H1 (cell line): ENCODE measurements around the gene CSNK1G2. TPM values are rescaled to one million over a fixed set of nuclear protein-coding genes. Genes with fewer than 3 reads are reported as not detected.

ENCODE experiments used
- CTCF ChIA-PET: fragments of 300-600 bp; sonication (Branson Sonifier 250); formaldehyde crosslinking; loops from one replicate; lab custom pipeline; 2021; ENCODE audit not compliant: partially characterized antibody; lab: Charles Lee
- POLR2A ChIA-PET: fragments of 300-600 bp; sonication (Branson Sonifier 250); formaldehyde crosslinking; loops from one replicate; lab custom pipeline; 2021; ENCODE audit warnings: inconsistent platforms; ENCODE audit not compliant: partially characterized antibody; lab: Charles Lee
- DNase-seq, 2 experiments: peaks; one replicate each; pipeline versions ENCODE4 v3.0.0 to v3.0.0-alpha.2; 2010 to 2022; ENCODE audit warnings: low spot score in 2 of 2, low read depth in 1 of 2, mixed read lengths in 1 of 2
- FAIRE-seq: peaks from 2 replicates; lab custom pipeline; 2011; peaks lifted over from hg19 to GRCh38; lab: Jason Lieb, UNC
- H2AFZ ChIP-seq: 2 replicates; pipeline ENCODE4 v1.8.1; 2012; ENCODE audit warnings: low read length, inconsistent platforms
- H2AK5ac ChIP-seq: 2 replicates; pipeline ENCODE4 v1.6.1; 2013; ENCODE audit warnings: low read depth, low read length
- H2BK120ac ChIP-seq: replicated peaks from 2 replicates; pipeline ENCODE3; 2013; ENCODE audit warnings: low read depth, low read length, inconsistent platforms
- H2BK12ac ChIP-seq: 2 replicates; pipeline ENCODE4 v1.6.1; 2013; ENCODE audit warnings: low read depth, low read length
- H2BK15ac ChIP-seq: 2 replicates; pipeline ENCODE4 v1.6.1; 2013; ENCODE audit warnings: low read length
- H2BK20ac ChIP-seq: 2 replicates; pipeline ENCODE4 v1.6.1; 2013; ENCODE audit warnings: low read length
- H2BK5ac ChIP-seq: 2 replicates; pipeline ENCODE4 v1.6.1; 2013; ENCODE audit warnings: low read depth, low read length
- H3K14ac ChIP-seq: 2 replicates; pipeline ENCODE4 v1.6.1; 2013; ENCODE audit warnings: inconsistent platforms; ENCODE audit not compliant: insufficient read length
- H3K18ac ChIP-seq: 2 replicates; pipeline ENCODE4 v1.6.1; 2013; ENCODE audit warnings: low read length; ENCODE audit errors: extremely low read depth
- H3K23ac ChIP-seq: 2 replicates; pipeline ENCODE4 v1.6.1; 2013; ENCODE audit warnings: inconsistent platforms; ENCODE audit not compliant: insufficient read length
- H3K23me2 ChIP-seq: 2 replicates; pipeline ENCODE4 v1.6.1; 2013; ENCODE audit warnings: low read depth, low read length
- H3K27ac ChIP-seq: 2 replicates; pipeline ENCODE4 v1.6.1; 2011; ENCODE audit warnings: low read depth, low read length, inconsistent platforms
- H3K27me3 ChIP-seq, 4 experiments: replicated peaks in 1 of 4; 1 replicate in 1 of 4; 2 replicates in 3 of 4; pipeline versions ENCODE4 v1.6.1 to v1.8.1; 2011 to 2013; ENCODE audit warnings: low read length in 3 of 4, mild to moderate bottlenecking in 3 of 4, inconsistent platforms in 2 of 4, mixed read lengths in 2 of 4, moderate library complexity in 1 of 4; ENCODE audit not compliant: control insufficient read depth in 3 of 4, insufficient read depth in 3 of 4; ENCODE audit errors: extremely low read depth in 1 of 4
- H3K36me3 ChIP-seq, 4 experiments: 2 replicates each; pipeline versions ENCODE4 v1.6.1 to v1.8.1; 2011 to 2013; ENCODE audit warnings: mild to moderate bottlenecking in 4 of 4, low read length in 3 of 4, moderate library complexity in 2 of 4, control low read depth in 1 of 4, inconsistent platforms in 1 of 4; ENCODE audit not compliant: insufficient read depth in 4 of 4, control insufficient read depth in 2 of 4
- H3K4ac ChIP-seq: replicated peaks from 2 replicates; pipeline ENCODE3; 2013; ENCODE audit warnings: low read length, low read depth, mixed read lengths, inconsistent platforms; ENCODE audit not compliant: insufficient read length
- H3K4me1 ChIP-seq, 4 experiments: replicated peaks in 1 of 4; 1 replicate in 1 of 4; 2 replicates in 3 of 4; pipeline versions ENCODE4 v1.6.1 to v1.8.1; 2011 to 2013; ENCODE audit warnings: low read length in 3 of 4, inconsistent platforms in 2 of 4, mixed read lengths in 1 of 4; ENCODE audit not compliant: insufficient read depth in 4 of 4, control insufficient read depth in 3 of 4
- H3K4me2 ChIP-seq, 2 experiments: 2 replicates each; pipeline versions ENCODE4 v1.6.1 to v1.8.1; 2011 to 2013; ENCODE audit warnings: low read depth in 2 of 2, low read length in 2 of 2, control low read depth in 1 of 2, inconsistent platforms in 1 of 2, mild to moderate bottlenecking in 1 of 2; ENCODE audit not compliant: insufficient read depth in 1 of 2
- H3K4me3 ChIP-seq, 4 experiments: fragments of 200-600, 300-600 bp in 1 of 4; sonication (generic), shearing (Covaris generic), sonication (Bioruptor Twin) in 1 of 4; 2 replicates each; pipeline versions ENCODE4 v1.5.1 to v1.8.1; 2011 to 2016; ENCODE audit warnings: low read length in 4 of 4, low read depth in 3 of 4, control low read depth in 2 of 4, inconsistent platforms in 2 of 4, mild to moderate bottlenecking in 2 of 4, mixed read lengths in 1 of 4, moderate library complexity in 1 of 4; ENCODE audit not compliant: insufficient read depth in 2 of 4; ENCODE audit errors: extremely low read depth in 1 of 4
- H3K56ac ChIP-seq: replicated peaks from 2 replicates; pipeline ENCODE3; 2013; ENCODE audit warnings: low read depth, mild to moderate bottlenecking, mixed read lengths, low read length, inconsistent platforms; ENCODE audit not compliant: insufficient read length
- H3K79me1 ChIP-seq: 2 replicates; pipeline ENCODE4 v1.6.1; 2013; ENCODE audit warnings: low read depth, low read length, control low read depth
- H3K79me2 ChIP-seq, 2 experiments: 2 replicates each; pipeline versions ENCODE4 v1.6.1 to v1.8.1; 2012 to 2013; ENCODE audit warnings: low read length in 2 of 2, mild to moderate bottlenecking in 2 of 2, inconsistent platforms in 1 of 2; ENCODE audit not compliant: insufficient read depth in 2 of 2, control insufficient read depth in 1 of 2
- H3K9ac ChIP-seq, 4 experiments: replicated peaks in 1 of 4; 1 replicate in 1 of 4; 2 replicates in 3 of 4; pipeline versions ENCODE4 v1.6.1 to v1.8.1; 2011 to 2013; ENCODE audit warnings: low read depth in 3 of 4, low read length in 3 of 4, control low read depth in 2 of 4, mild to moderate bottlenecking in 2 of 4, moderate library complexity in 2 of 4, inconsistent platforms in 1 of 4; ENCODE audit errors: extremely low read depth in 1 of 4
- H3K9me3 ChIP-seq, 2 experiments: 2 replicates each; pipeline versions ENCODE4 v1.6.1 to v1.8.1; 2012 to 2013; ENCODE audit warnings: mild to moderate bottlenecking in 2 of 2, moderate library complexity in 2 of 2, control low read depth in 1 of 2, inconsistent platforms in 1 of 2, low read depth in 1 of 2, low read length in 1 of 2, mixed read lengths in 1 of 2; ENCODE audit not compliant: insufficient read depth in 2 of 2
- H4K20me1 ChIP-seq, 2 experiments: replicated peaks in 1 of 2; 2 replicates each; pipeline versions ENCODE3 to v1.8.1; 2011 to 2013; ENCODE audit warnings: inconsistent platforms in 2 of 2, low read length in 2 of 2, mild to moderate bottlenecking in 1 of 2; ENCODE audit not compliant: insufficient read depth in 2 of 2, control insufficient read depth in 1 of 2
- H4K5ac ChIP-seq: 2 replicates; pipeline ENCODE4 v1.6.1; 2013; ENCODE audit warnings: low read length, low read depth, mixed read lengths, inconsistent platforms; ENCODE audit not compliant: insufficient read length
- H4K8ac ChIP-seq: 2 replicates; pipeline ENCODE4 v1.8.0; 2013; ENCODE audit warnings: mild to moderate bottlenecking, moderate library complexity, low read length, inconsistent platforms; ENCODE audit not compliant: insufficient read depth; ENCODE audit errors: extremely low read depth
- H4K91ac ChIP-seq: replicated peaks from 2 replicates; pipeline ENCODE3; 2013; ENCODE audit warnings: low read length, mixed read lengths, inconsistent platforms; ENCODE audit not compliant: insufficient read length
- CBX5 ChIP-seq: fragments of 300-800, 300-1000 bp; sonication (generic); IDR thresholded peaks from 2 replicates; pipeline ENCODE4 v1.7.1; 2016; ENCODE audit warnings: antibody characterized with exemption, low read length, low read depth
- CEBPB ChIP-seq: IDR thresholded peaks from 2 replicates; pipeline ENCODE4 v1.6.1; 2012; ENCODE audit warnings: low read depth, low read length
- CREB1 ChIP-seq: IDR thresholded peaks from 2 replicates; pipeline ENCODE4 v1.6.1; 2012; ENCODE audit warnings: inconsistent platforms
- EZH2 ChIP-seq: fragments of 200-600 bp; sonication (generic); IDR thresholded peaks from 2 replicates; pipeline ENCODE4 v1.7.1; 2012; ENCODE audit warnings: low read depth, mild to moderate bottlenecking, moderate library complexity, low read length, inconsistent platforms; ENCODE audit not compliant: severe bottlenecking
- JUND ChIP-seq: IDR thresholded peaks from 2 replicates; pipeline ENCODE4 v1.6.1; 2011; ENCODE audit warnings: mild to moderate bottlenecking, improper control_type of control experiment, low read length
- KDM1A ChIP-seq: fragments of 200-600, 300-600 bp; sonication (generic); IDR thresholded peaks from 2 replicates; pipeline ENCODE4 v1.7.1; 2016; ENCODE audit warnings: mild to moderate bottlenecking, low read length, borderline replicate concordance
- NRF1 ChIP-seq: IDR thresholded peaks from 2 replicates; pipeline ENCODE4 v1.6.1; 2011; ENCODE audit warnings: mild to moderate bottlenecking, low read depth, low read length, improper control_type of control experiment
- RBBP5 ChIP-seq: IDR thresholded peaks from 2 replicates; pipeline ENCODE4 v1.7.1; 2012; ENCODE audit warnings: low read depth, mild to moderate bottlenecking, inconsistent platforms, low read length, moderate library complexity, borderline replicate concordance
- SP4 ChIP-seq: IDR thresholded peaks from 2 replicates; pipeline ENCODE4 v1.6.1; 2012; ENCODE audit warnings: low read length, inconsistent platforms
- TAF7 ChIP-seq: optimal IDR thresholded peaks from 2 replicates; pipeline ENCODE3; 2011; ENCODE audit warnings: low read depth, mild to moderate bottlenecking, inconsistent platforms, low read length, moderate library complexity, borderline replicate concordance
- ZNF274 ChIP-seq: IDR thresholded peaks from 2 replicates; pipeline ENCODE4 v1.7.0; 2012; ENCODE audit warnings: low read length, borderline replicate concordance; ENCODE audit errors: extremely low read depth
- WGBS, 2 experiments: shearing (Covaris generic) in 1 of 2; methylation state at CpG; one replicate each; pipeline versions ENCODE4 v1.1.6 to v1.1.7; 2013 to 2015; ENCODE audit warnings: low lambda C conversion rate in 2 of 2, mixed read lengths in 2 of 2, inconsistent platforms in 1 of 2, low coverage in 1 of 2, missing lambda C conversion rate in 1 of 2; ENCODE audit not compliant: insufficient replicate concordance in 2 of 2, insufficient coverage in 1 of 2, insufficient read length in 1 of 2; ENCODE audit errors: extremely low coverage in 1 of 2, missing lambda C conversion rate in 1 of 2; 5-methylcytosine and 5-hydroxymethylcytosine counted together
- polyA plus RNA-seq, 7 experiments: library from polyadenylated mRNA; depleted of rRNA in 3 of 7; stranded (reverse) in 5 of 7; unstranded in 2 of 7; fragments of >200 nt in 5 of 7; fragments of 200-250 nt in 2 of 7; gene quantifications; 1 replicate in 5 of 7; 2 replicates in 1 of 7; 4 replicates in 1 of 7; pipeline versions ENCODE4 v1.2.1 to v1.2.3, GENCODE V29; 2011 to 2013; ENCODE audit warnings: missing spikeins in 2 of 7, mixed read lengths in 2 of 7
- total RNA-seq: library from RNA; stranded (reverse); fragmentation: NEBNext Ultra II Directional; extraction: Animal tissue kit (Norgen Biotek cat#: 25700); gene quantifications from 2 replicates; pipeline ENCODE4 v1.2.1, GENCODE V29; 2021

CSNK1G2 gene
- total and polyA plus RNA-seq, 2 of the 8 experiments (the other 6 are each of a cell fraction or from before 2014, with no cell fraction given): 99.5 to 130 TPM

- Histone ChIP-seq H2BK5ac (no peak overlapping the region), H3K4me2 (no peak overlapping the region), H3K23me2 (no peaks in the 10 kb centered on the region), H2BK15ac (no peak overlapping the region), H2BK120ac (no peak overlapping the region), H3K9ac (no peak overlapping the region), H2BK20ac (no peak overlapping the region), H3K27ac (no peak overlapping the region), H3K4me3 (no peak overlapping the region), H3K18ac (no peak overlapping the region), H3K4me1 (no peaks in the 10 kb centered on the region), H2BK12ac (no peak overlapping the region), H4K91ac (no peak overlapping the region), H4K8ac (peak overlapping the region; percentile 85; the same call in 1 of the 2 replicates), H3K4ac (no peak overlapping the region), H3K23ac (no peak overlapping the region), H3K9me3 (no peaks in the 10 kb centered on the region), H4K20me1 (peaks cover 19 to 22% of the 10 kb centered on the region in 2 experiments), H3K36me3 (peaks cover 3 to 41% (median 5%) of the 10 kb centered on the region in 4 experiments; a peak in 7 of 8 replicates), H3K56ac (no peak overlapping the region), H2AFZ (no peak overlapping the region), H3K14ac (no peak overlapping the region), H3K27me3 (no peaks in the 10 kb centered on the region), H3K79me2 (peaks cover 0 to 28% of the 10 kb centered on the region in 2 experiments; a peak in 2 of 4 replicates), H3K79me1 (peaks cover 6% of the 10 kb centered on the region), H2AK5ac (no peak overlapping the region), H4K5ac (no peak overlapping the region)
- DNase-seq (no peak), FAIRE-seq (no peak)
- TF ChIP-seq ZNF274 (no peak), SP4 (no peak), EZH2 (no peak), NRF1 (no peak), CEBPB (no peak), KDM1A (no peak), JUND (no peak), RBBP5 (no peak), CBX5 (no peak), TAF7 (no peak), CREB1 (no peak)
- POLR2A ChIA-PET: interaction anchor here (0.6 to 0.9 kb wide), 2 partner anchors 12 to 13 kb away, joined by 3 to 4 read pairs; no protein-coding TSS in a partner anchor
- CTCF ChIA-PET: interaction anchor here (0.7 to 2.5 kb wide), 5 partner anchors 13 to 80 kb away, joined by 3 to 13 read pairs (median 5); no protein-coding TSS in a partner anchor
- WGBS, 2 experiments: 89% methylated on average over 13 of the region's 15 CpGs; no CpG with 5 or more reads in 1 of the 2 experiments
Observed at GRCh38 chr19:1977120-1977519, 36.1 kb downstream of the CSNK1G2 start.
